Ovary (tissue), 3 donors: Measurements from ENCODE around the gene HTR1D.

ENCODE experiments used
- CTCF ChIP-seq, 3 donors: fragments of 450-650 bp in 2 of 3; fragments of 200-600 bp in 1 of 3; IDR thresholded peaks; one replicate each; pipeline versions ENCODE4 v1.5.1 to v1.8.0; 2016 to 2022; ENCODE audit warnings: antibody characterized with exemption in 3 of 3, mild to moderate bottlenecking in 1 of 3
- EP300 ChIP-seq: sonication (generic); formaldehyde crosslinking; IDR thresholded peaks from one replicate; pipeline ENCODE4 v1.6.1; 2017; ENCODE audit warnings: antibody characterized with exemption
- donor health status: DM: no; HTN: no; CAD: no.

GRCh38 chr1:23149114-23149513 is 68.2 kb downstream of the HTR1D start:
- TF ChIP-seq CTCF (IDR thresholded peaks at IDR 0.05) (no peak), EP300 (no peak)
